HT-29 (cell line): ENCODE results near the gene IQGAP1. TPM values are rescaled to one million over a fixed set of nuclear protein-coding genes. Genes with fewer than 3 reads are reported as not detected.
"Not testable (repeated sequence)": the region's sequence is repeated elsewhere in the genome, so short reads cannot be mapped to it uniquely, and the experiment has no call there.

ENCODE experiments used
- DNase-seq: peaks from one replicate; pipeline ENCODE4 v3.0.0-alpha.2; 2015; ENCODE audit warnings: low spot score
- total RNA-seq: library from RNA; depleted of rRNA; stranded (reverse); fragments of >200 nt; shearing (Covaris generic); gene quantifications from 2 replicates; pipeline ENCODE4 v1.2.3, GENCODE V29; 2014

Gene IQGAP1
- total RNA-seq, 1 experiment from 2014 or later = 100 TPM

DNA sequence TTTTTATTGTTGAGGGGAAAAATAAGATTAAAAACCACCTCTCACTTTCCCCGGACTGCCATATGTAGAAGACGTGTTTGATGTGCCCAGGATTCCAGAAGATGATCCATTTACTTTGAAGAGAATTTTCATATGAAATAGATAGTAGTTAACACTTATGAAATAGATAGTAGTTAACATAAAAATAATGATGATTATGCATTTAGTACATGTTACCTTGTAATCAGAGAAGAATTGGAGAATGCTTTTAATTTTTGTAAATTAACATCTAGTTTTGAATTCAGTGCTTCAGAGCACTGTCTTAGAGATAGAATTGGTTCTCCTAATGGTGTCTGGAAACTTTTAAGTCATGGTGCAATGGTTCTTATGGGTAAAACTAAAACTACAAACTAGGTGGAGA lies 95.6 kb downstream of the IQGAP1 start:
- DNase-seq = no peak

GRCh38 chr15:90487186-90487585 lies 99.1 kb downstream of the IQGAP1 start:
- DNase-seq = no peak

DNA sequence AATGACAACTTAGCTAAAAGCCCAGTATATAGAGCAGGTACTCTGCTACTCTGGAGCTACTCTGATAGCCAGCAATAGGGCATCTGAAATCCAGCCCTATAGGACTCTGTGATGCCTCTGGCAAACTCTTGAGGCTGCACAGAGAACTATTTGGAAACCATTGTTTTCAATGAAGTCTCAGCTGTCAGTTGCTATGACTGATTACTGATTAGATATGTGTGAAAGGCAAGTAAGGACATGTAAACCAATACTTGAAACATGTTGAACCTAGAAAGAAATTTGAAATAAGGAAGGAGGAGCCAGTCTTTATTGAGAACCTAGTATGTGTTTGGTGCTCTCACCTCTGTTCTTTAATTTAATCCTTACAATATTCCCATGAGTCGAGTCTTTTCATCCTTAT lies 101.5 kb downstream of the IQGAP1 start:
- DNase-seq = no peak

DNA sequence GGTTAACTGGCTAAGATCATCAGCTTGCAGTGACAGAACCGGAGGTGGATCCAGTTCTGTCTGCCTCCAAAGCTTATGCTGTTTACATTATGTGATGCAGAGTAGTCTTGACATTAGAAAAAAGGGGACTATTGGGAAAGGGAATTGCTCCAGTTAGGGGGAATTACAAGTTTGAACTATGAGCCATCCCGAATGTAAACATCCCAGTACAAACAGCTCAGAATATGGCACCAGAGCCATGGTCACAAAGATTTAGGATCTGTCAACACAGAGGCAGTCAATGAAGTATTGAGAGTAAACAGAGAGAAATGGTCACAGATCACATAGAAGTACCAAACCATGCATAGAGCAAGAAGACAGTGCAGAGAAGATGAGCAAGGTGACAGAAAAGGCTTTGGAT lies 101.9 kb downstream of the IQGAP1 start:
- DNase-seq = no peak

- DNase-seq = no peak
Observed at GRCh38 chr15:90493647-90494046, 105.6 kb downstream of the IQGAP1 start.

DNA sequence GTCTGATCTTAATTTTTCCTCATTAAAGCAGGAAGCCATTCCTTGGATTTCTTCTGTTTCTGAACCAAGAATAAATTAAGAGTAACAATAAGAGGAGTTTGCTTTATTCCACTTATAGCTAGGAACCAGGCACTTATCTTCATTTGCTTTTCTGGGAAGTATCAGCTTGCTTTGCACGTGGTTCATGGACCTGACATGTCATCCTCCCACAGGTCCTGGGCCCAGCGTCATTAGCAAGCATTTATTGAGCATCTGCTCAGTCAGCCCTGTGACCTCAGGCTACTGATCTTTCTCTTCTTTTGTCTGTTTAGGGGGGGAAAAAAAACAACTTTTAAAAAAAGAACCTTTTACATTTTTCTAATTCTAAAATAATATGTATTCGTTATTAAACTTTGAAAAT lies 107.0 kb downstream of the IQGAP1 start:
- DNase-seq = no peak

DNA sequence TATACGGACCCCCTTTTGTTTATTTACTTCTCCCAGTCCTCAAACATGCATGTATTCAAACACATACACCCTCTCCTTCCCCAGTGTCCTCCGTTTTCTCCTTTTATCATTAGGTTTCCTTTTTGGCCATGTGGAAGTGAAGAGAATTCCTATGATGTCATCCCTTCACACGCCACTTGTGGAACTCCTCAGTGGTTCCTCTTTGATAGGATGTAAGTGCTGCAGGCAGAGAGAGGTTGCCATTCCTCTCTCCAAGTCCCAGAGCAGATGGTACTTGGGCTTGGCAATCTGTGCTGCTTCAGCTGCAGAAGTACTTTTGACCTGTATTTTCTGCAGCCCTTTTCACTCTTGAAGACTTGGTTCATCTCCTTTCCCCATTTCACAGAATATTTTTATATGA lies 108.7 kb downstream of the IQGAP1 start:
- DNase-seq = no peak

GRCh38 chr15:90497376-90497775 lies 109.3 kb downstream of the IQGAP1 start:
- no peak for DNase-seq

DNA sequence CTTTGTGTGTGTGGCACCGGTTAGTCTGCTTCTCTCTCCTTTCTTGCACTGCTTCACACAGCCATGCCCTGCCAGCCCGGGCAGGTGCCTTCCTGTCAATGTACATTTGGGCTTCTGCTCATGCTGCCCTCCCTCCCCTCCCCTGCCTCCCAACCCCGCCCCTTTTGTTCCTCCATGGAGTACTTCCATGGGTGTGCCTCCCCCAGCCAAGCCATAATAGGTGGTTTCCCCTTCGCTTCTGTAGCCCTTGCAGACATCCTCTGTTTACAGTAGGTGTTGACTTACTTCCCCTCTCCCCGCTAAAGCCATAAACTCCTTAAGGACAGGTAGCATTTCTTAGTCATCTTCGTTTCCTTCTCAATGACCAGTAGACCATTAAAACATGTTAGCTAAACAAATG lies 109.9 kb downstream of the IQGAP1 start:
- no peak for DNase-seq

DNA sequence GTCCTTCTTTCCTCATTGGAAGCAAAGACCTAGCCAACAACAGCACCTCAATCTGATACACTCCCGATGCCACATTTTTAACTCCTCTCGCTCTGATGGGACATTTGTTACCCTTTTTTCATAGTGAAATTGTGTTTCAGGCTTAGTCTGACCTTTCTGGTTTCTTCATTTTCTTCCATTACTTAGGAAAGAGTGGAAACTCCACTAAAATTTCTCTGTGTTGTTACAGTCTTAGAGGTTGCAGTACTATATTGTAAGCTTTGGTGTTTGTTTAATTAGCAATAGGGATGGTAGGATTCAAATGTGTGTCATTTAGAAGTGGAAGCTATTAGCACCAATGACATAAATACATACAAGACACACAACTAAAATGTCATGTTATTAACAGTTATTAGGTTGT lies 112.1 kb downstream of the IQGAP1 start:
- DNase-seq = no peak

DNA sequence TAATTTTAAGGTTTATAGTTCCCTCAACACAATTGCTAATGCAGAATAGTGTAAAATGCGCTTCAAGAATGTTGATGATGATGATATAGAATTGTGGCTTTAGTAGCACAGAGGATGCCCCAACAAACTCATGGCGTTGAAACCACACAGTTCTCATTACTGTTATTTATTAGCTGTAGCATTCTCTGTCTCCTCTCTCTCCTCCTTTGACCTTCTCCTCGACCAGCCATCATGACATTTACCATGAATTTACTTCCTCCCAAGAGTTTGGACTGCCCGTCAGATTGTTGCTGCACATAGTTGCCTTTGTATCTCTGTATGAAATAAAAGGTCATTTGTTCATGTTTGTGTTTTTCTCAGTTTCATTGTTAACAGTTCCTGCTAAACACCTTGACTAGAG lies 113.9 kb downstream of the IQGAP1 start:
- no peak for DNase-seq

GRCh38 chr15:90510781-90511180 lies 122.7 kb downstream of the IQGAP1 start:
- DNase-seq = not testable (repeated sequence)

DNA sequence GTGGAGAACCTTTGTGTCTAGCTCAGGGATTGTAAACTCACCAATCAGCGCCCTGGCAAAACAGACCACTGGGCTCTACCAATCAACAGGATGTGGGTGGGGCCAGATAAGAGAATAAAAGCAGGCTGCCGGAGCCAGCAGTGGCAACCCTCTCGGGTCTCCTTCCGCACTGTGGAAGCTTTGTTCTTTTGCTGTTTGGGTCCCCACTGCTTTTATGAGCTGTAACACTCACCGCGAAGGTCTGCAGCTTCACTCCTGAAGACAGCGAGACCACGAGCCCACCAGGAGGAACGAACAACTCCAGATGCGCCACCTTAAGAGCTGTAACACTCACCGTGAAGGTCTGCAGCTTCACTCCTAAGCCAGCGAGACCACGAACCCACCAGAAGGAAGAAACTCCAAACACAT lies 123.2 kb downstream of the IQGAP1 start:
- DNase-seq = not testable (repeated sequence)

GRCh38 chr15:90512276-90512675 lies 124.2 kb downstream of the IQGAP1 start:
- DNase-seq = no peak

DNA sequence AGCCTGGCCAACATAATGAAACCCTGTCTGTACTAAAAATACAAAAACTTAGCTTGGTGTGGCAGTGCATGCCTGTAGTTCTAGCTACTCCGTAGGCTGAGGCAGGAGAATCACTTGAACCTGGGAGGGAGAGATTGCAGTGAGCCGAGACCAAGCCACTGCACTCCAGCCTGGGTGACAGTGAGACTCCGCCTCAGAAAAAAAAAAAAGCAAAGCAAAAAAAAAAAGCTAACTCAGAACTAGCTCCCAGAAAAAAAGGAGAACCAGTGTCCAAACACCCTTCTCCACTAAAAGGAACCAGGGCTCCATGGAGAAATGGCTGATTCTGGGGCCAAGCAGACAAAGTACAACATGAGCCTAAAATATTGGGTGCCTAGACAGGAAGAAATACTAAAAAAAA lies 124.9 kb downstream of the IQGAP1 start:
- DNase-seq = no peak

DNA sequence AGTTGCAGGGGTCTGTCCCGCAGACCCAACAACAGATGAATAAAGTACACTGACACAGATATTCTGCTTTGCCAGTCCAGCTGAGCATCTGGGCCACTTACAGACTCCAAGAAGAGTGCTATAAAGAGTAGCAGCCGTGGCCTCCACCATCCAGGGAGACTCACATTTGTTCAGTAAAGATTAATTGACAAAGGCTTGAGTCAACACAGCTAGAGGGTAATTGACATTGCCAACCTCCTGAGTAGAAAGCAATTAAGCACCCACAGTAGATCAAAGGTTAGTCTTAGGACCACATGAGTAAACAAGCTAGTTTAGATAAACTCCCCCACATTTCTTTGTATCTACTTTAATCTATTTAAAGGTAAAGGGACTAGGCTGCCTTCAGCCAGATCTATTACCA lies 125.4 kb downstream of the IQGAP1 start:
- peak; percentile 75 for DNase-seq

- not testable (repeated sequence) for DNase-seq
Observed at GRCh38 chr15:90513893-90514292, 125.9 kb downstream of the IQGAP1 start.

GRCh38 chr15:90519688-90520087 lies 131.6 kb downstream of the IQGAP1 start:
- no peak for DNase-seq

GRCh38 chr15:90520365-90520764 lies 132.3 kb downstream of the IQGAP1 start:
- no peak for DNase-seq

DNA sequence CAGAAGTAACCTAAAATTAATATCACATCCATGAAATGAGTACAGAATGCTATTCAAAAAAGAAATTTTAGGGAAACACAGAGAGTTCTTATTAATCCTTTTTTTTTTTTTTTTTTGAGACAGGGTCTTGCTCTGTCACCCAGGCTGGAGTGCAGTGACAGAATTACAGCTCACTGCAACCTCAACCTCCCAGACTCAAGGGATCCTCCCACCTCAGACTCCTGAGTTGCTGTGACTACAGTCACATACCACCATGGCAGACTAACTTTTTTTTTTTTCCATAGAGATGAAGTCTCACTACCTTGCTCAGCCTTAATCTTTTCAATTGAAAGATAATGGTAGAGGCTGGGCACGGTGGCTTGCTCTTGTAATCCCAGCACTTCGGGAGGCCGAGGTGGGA lies 135.3 kb downstream of the IQGAP1 start:
- DNase-seq = no peak

DNA sequence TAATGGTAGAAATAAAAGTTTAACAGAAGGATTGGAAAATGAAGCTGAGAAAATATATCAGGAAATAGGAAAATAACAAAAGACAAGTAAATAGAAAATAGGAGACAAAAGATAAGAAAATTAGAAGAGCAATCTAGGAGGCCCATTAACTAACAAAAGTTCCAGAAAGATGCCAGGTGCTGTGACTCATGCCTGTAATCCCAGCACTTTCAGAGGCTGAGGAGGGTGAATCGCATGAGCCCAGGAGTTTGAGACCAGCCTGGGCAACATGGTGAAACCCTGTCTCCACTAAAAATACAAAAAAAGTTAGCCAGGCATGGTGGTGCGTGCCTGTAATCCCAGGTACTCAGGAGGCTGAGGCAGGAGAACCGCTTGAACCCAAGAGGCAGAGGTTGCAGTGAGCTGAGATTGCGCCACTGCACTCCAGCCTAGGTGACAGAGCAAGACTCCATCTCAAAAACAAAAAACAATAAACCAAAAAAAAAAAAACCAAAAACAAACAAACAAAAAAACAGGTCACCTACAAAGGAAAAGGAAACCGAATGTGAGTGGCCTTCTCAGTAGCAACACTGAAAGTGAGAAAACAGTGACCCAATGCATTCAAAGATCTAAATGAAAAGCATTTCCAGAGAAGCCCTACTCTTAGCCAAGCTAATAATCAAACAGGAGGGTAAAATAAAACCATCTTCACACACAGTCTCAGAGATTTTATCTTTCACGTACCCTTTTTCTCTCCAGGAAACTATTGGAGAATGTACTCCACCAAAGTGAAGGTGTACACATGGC lies 136.2 kb downstream of the IQGAP1 start:
- not testable (repeated sequence) for DNase-seq

GRCh38 chr15:90529011-90529370 lies 140.9 kb downstream of the IQGAP1 start:
- no peak for DNase-seq

DNA sequence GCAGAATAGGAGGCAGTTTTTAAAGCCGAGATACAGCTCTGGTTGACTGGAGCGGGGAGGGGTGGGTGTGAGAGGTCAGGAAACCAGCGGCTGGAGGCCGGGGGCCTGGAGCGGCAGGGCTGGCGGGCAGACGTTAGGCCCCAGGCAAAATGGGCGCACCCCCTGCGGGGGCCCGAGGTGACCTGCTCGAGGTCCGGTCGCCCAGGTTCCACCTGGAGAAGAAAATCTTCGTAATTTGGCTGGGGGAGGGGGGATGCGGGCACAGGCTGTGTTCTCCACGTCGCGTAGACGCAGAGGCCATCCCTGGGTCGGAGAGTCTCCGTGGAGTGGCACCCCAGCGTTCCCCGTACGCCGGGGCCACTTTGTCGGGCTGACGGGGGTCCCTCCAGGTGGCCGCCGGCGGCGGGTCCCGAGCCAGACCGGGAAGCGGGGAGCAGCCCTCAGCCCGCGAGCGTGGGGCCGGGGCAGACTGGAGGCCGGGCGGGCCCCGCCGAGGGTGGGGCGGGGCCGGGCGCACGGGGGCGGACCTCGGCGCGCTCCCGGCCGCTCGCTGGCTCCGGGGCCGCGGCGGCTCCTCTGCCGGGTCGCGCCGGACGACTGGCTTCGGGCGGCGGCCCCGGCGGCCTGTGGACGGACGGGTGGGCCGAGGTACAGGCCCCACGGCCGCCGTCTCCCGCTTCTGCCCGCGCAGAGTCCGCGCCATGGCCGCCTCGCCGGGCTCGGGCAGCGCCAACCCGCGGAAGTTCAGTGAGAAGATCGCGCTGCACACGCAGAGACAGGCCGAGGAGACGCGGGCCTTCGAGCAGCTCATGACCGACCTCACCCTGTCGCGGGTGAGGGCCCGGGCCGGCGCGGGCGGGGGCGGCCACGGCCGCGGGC lies 141.6 kb downstream of the IQGAP1 start, which contains the start of gene CRTC3:
Gene CRTC3 (plus strand): TSS at position 553 of the 879 bp plus-strand sequence. CDS start 149 bp downstream, at position 702.
- DNase-seq = peak; percentile 39
